Progenitor cell of endocrine pancreas (in vitro differentiated cells): Measurements from ENCODE around the gene RPS26. TPM values are rescaled to one million over a fixed set of nuclear protein-coding genes. Genes with fewer than 3 reads are reported as not detected.
A peak's percentile ranks its signal among the peaks of the same experiment; 100 is the strongest.

Experiments
- DNase-seq: peaks from one replicate; pipeline ENCODE4 v3.0.0; 2021; ENCODE audit warnings: low spot score; ENCODE audit not compliant: unreplicated experiment
- H3K27ac Mint-ChIP-seq: 2 replicates; pipeline ENCODE4 v1.8.0; 2021; ENCODE audit warnings: mild to moderate bottlenecking, moderate library complexity, mixed read lengths
- H3K27me3 Mint-ChIP-seq: 2 replicates; pipeline ENCODE4 v1.8.0; 2021; ENCODE audit warnings: mixed read lengths
- H3K36me3 Mint-ChIP-seq: 2 replicates; pipeline ENCODE4 v1.8.0; 2022; ENCODE audit warnings: mixed read lengths; ENCODE audit not compliant: insufficient read depth
- H3K4me1 Mint-ChIP-seq: 2 replicates; pipeline ENCODE4 v1.8.0; 2021; ENCODE audit warnings: low read depth, mixed read lengths
- H3K4me3 Mint-ChIP-seq: 2 replicates; pipeline ENCODE4 v1.8.0; 2021; ENCODE audit warnings: low read depth, mild to moderate bottlenecking, moderate library complexity, mixed read lengths
- H3K9me3 Mint-ChIP-seq: 2 replicates; pipeline ENCODE4 v1.8.0; 2021; ENCODE audit warnings: low read depth, mixed read lengths
- total RNA-seq: library from RNA; stranded (reverse); gene quantifications from 2 replicates; pipeline ENCODE4 v1.2.1, GENCODE V29; 2021
- TF ChIP-seq, protein P1 (sequence below): fragments of 200-600 bp; sonication (generic); IDR thresholded peaks from one replicate; pipeline ENCODE4 v1.5.0; 2021; ENCODE audit warnings: antibody characterized with exemption, mild to moderate bottlenecking; ENCODE audit not compliant: unreplicated experiment

Gene RPS26
- total RNA-seq, 1 donor from 2014 or later = 39.3 TPM

DNA sequence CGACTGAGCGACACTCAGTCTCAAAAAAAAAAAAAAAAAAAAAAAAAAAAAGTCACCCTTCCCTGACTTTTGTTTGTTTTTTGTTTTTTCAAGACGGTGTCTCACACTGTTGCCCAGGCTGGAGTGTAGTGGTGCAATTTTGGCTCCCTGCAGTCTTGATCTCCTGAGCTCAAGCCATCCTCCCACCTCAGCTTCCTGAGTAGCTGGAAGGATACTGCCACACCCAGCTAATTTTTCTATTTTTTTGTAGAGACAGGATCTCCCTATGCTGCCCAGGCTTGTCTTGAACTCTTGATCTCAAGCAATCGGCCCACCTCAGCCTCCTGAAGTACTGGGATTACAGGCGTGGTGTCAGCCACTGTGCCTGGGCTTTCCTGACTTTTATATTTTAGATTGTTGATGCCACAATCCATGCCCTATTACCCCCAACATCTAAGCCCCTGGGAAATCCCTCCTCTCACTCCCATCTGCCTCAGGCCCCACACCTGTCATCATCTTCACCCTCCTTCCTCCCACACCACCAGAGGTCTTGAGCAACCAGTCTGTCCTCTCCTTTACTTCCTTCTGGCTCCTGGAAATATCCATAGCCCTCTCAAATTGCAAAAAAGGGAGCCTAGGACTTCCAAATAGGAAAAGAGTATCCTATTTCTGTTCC is 13.1 kb upstream of the RPS26 start:
- no peak for DNase-seq
- TF ChIP-seq, protein P1, sequence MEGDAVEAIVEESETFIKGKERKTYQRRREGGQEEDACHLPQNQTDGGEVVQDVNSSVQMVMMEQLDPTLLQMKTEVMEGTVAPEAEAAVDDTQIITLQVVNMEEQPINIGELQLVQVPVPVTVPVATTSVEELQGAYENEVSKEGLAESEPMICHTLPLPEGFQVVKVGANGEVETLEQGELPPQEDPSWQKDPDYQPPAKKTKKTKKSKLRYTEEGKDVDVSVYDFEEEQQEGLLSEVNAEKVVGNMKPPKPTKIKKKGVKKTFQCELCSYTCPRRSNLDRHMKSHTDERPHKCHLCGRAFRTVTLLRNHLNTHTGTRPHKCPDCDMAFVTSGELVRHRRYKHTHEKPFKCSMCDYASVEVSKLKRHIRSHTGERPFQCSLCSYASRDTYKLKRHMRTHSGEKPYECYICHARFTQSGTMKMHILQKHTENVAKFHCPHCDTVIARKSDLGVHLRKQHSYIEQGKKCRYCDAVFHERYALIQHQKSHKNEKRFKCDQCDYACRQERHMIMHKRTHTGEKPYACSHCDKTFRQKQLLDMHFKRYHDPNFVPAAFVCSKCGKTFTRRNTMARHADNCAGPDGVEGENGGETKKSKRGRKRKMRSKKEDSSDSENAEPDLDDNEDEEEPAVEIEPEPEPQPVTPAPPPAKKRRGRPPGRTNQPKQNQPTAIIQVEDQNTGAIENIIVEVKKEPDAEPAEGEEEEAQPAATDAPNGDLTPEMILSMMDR = no peak
- H3K27ac Mint-ChIP-seq = peak overlapping the region; percentile 78
- H3K27me3 Mint-ChIP-seq = no peaks in the 10 kb centered on the region
- H3K4me3 Mint-ChIP-seq = no peak overlapping the region
- no peaks in the 10 kb centered on the region for H3K9me3 Mint-ChIP-seq
- peaks cover 31% of the 10 kb centered on the region for H3K36me3 Mint-ChIP-seq
- peaks cover 6% of the 10 kb centered on the region for H3K4me1 Mint-ChIP-seq

DNA sequence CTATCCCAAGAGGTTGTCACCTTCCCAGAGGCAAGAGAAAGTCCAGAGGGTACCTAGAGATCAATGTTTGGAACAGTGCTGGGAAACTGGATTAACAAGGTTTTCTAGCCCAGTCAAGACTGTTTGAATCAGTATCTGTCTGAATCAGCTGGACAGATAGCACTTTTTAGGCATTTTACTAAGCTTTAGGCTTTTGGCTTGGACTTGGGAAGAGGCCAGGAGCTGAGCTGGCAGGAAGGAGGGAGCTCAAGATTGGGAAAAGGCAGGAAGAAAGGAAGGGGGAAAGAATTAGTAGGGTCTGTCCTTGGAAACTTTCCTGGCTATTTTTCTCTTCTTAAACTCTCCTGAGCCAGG is 12.6 kb upstream of the RPS26 start:
- peaks cover 29% of the 10 kb centered on the region for H3K36me3 Mint-ChIP-seq
- H3K27ac Mint-ChIP-seq = peak overlapping the region; percentile 78
- no peak overlapping the region for H3K4me3 Mint-ChIP-seq
- peaks cover 6% of the 10 kb centered on the region for H3K4me1 Mint-ChIP-seq
- H3K9me3 Mint-ChIP-seq = no peaks in the 10 kb centered on the region
- TF ChIP-seq, protein P1 = no peak
- DNase-seq = no peak
- H3K27me3 Mint-ChIP-seq = no peaks in the 10 kb centered on the region

DNA sequence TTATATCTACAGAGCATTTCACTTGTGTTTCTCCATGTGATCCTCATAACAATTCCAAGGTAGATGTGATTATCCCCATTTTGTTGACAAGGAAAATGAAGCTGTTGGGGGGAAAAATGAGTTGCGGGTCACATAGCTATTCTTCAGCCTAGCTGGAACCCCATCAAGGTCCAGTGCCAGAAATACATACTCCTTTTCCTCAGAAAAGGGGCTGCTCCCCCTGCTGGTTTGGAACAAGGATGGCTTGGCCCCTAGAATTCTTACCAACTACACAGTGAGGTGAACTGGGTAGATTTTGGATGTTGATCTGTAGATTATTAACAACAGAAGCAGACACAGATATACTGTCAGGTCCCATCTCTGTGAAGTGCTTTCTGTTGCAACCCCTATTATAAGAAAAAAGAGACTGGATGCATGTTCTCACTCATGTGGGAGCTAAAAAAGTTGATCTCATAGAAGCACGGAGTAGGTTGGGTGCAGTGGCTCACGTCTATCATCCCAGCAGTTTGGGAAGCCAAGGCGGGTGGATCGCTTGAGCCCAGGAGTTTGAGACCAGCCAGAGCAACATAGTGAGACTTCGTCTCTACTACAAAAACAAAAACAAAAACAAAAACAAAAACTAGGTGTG is 11.9 kb upstream of the RPS26 start:
- peak; percentile 15 for DNase-seq
- H3K4me1 Mint-ChIP-seq = peaks cover 6% of the 10 kb centered on the region
- no peaks in the 10 kb centered on the region for H3K27me3 Mint-ChIP-seq
- H3K4me3 Mint-ChIP-seq = no peak overlapping the region
- H3K36me3 Mint-ChIP-seq = peaks cover 29% of the 10 kb centered on the region
- peak overlapping the region; percentile 78 for H3K27ac Mint-ChIP-seq
- TF ChIP-seq, protein P1 = peak; percentile 76
- no peaks in the 10 kb centered on the region for H3K9me3 Mint-ChIP-seq

DNA sequence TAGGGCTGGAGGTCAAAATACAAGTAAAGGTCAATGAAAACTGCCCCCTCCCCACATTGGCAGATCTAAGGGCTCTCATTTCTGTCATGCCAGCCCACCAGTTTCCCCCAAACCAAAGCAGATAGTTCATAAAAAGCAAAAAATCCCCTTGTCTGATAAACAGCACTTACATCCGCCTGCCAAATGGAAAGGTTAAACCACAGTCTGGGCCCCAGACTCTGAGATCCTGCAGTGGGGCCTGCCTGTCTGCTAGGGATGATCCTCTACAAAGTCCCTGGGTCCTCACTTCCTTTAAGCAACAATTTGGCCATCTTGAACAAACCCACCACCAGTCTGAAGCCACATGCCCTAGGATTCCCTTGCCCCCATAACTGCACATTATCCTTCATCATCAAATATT is 9.7 kb upstream of the RPS26 start:
- no peak for DNase-seq
- Mint-ChIP-seq H3K4me1 (peaks cover 6% of the 10 kb centered on the region), H3K27me3 (no peaks in the 10 kb centered on the region), H3K36me3 (peaks cover 35% of the 10 kb centered on the region), H3K27ac (no peak overlapping the region), H3K4me3 (no peak overlapping the region), H3K9me3 (no peaks in the 10 kb centered on the region)
- TF ChIP-seq, protein P1 = no peak

DNA sequence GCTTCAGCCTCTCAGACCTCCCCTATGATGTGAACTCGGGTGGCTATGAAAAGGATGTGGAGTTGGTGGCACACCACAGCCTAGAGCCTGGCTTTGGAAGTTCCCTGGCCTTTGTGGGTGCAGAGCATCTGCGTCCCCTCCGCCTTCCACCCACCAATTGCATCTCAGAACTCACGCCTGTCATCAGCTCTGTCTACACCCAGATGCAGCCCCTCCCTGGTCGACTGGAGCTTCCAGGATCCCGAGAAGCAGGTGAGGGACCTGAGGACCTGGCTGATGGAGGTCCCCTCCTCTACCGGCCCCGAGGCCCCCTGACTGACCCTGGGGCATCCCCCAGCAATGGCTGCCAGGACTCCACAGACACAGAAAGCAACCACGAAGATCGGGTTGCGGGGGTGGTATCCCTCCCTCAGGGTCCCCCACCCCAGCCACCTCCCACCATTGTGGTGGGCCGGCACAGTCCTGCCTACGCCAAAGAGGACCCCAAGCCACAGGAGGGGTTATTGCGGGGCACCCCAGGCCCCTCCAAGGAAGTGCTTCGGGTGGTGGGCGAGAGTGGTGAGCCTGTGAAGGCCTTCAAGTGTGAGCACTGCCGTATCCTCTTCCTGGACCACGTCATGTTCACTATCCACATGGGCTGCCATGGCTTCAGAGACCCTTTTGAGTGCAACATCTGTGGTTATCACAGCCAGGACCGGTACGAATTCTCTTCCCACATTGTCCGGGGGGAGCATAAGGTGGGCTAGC is 7.0 kb upstream of the RPS26 start:
- H3K4me3 Mint-ChIP-seq = no peak overlapping the region
- H3K27me3 Mint-ChIP-seq = no peaks in the 10 kb centered on the region
- TF ChIP-seq, protein P1 = no peak
- H3K27ac Mint-ChIP-seq = no peak overlapping the region
- no peaks in the 10 kb centered on the region for H3K9me3 Mint-ChIP-seq
- DNase-seq = no peak
- H3K4me1 Mint-ChIP-seq = peaks cover 2% of the 10 kb centered on the region
- peaks cover 24% of the 10 kb centered on the region for H3K36me3 Mint-ChIP-seq
